Epithelial cell of proximal tubule (primary cell): ENCODE results near the gene AGTR1. TPM values are rescaled to one million over a fixed set of nuclear protein-coding genes. Genes with fewer than 3 reads are reported as not detected.

ENCODE experiments used
- DNase-seq: peaks from one replicate; pipeline ENCODE4 v3.0.0-alpha.2; 2011; ENCODE audit warnings: low read depth
- H3K4me3 ChIP-seq: 2 replicates; pipeline ENCODE4 v1.5.1; 2011; ENCODE audit warnings: low read depth, mild to moderate bottlenecking, low read length
- total RNA-seq: library from RNA; depleted of rRNA; stranded (reverse); fragments of >200 nt; gene quantifications from 2 replicates; pipeline ENCODE4 v1.2.3, GENCODE V29; 2015
- TF ChIP-seq, protein P1 (sequence below): conservative IDR thresholded peaks from 2 replicates; pipeline ENCODE4 v1.5.1; 2012; ENCODE audit warnings: low read depth, mild to moderate bottlenecking, low read length

Gene AGTR1
- total RNA-seq, 1 donor from 2014 or later: 0.12 TPM

- no peak for DNase-seq
- H3K4me3 ChIP-seq: no peak overlapping the region
- TF ChIP-seq, protein P1, sequence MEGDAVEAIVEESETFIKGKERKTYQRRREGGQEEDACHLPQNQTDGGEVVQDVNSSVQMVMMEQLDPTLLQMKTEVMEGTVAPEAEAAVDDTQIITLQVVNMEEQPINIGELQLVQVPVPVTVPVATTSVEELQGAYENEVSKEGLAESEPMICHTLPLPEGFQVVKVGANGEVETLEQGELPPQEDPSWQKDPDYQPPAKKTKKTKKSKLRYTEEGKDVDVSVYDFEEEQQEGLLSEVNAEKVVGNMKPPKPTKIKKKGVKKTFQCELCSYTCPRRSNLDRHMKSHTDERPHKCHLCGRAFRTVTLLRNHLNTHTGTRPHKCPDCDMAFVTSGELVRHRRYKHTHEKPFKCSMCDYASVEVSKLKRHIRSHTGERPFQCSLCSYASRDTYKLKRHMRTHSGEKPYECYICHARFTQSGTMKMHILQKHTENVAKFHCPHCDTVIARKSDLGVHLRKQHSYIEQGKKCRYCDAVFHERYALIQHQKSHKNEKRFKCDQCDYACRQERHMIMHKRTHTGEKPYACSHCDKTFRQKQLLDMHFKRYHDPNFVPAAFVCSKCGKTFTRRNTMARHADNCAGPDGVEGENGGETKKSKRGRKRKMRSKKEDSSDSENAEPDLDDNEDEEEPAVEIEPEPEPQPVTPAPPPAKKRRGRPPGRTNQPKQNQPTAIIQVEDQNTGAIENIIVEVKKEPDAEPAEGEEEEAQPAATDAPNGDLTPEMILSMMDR: no peak
Measured at GRCh38 chr3:148680289-148680688, 17.4 kb upstream of the AGTR1 start.

GRCh38 chr3:148681080-148681479, 16.6 kb upstream of the AGTR1 start:
- TF ChIP-seq, protein P1: no peak
- no peak overlapping the region for H3K4me3 ChIP-seq
- no peak for DNase-seq

DNA sequence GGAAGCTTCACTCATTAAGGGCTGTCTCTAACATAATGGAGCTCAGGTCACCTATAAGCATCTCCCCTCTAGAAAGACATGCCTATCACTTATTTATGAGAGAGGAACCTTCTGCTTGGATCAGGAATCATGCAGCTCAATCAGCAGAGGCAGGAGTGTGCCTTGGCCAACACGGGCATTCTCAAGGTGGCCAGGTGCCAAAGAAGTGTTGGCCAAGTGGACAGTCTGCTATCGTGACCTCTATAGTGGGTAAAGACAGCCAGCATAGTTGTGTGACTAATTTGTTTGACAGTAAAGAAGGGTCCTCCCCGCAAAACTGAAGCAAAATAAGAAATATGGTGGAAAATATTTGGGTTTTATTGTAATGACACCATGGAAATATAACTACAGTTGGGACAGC, 14.7 kb upstream of the AGTR1 start:
- H3K4me3 ChIP-seq: no peak overlapping the region
- no peak for DNase-seq
- TF ChIP-seq, protein P1: no peak

DNA sequence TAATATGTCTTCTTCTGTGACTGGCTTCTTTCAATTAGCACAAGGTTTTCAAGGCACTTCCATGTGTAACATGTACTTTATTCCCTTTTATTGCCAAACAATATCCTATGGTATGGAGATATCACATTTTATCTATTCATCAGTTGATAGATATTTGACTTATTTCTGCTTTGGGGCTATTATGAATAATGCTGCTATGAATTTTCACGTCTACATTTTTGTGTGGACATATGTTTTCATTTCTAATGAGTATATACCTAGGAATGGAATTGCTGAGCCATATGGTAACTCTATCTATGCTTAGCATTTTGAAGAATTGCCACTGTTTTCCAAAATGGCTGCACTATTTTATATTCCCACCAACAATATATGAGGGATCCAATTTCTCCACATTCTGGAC, 3.6 kb upstream of the AGTR1 start:
- TF ChIP-seq, protein P1: no peak
- DNase-seq: no peak
- H3K4me3 ChIP-seq: no peak overlapping the region

DNA sequence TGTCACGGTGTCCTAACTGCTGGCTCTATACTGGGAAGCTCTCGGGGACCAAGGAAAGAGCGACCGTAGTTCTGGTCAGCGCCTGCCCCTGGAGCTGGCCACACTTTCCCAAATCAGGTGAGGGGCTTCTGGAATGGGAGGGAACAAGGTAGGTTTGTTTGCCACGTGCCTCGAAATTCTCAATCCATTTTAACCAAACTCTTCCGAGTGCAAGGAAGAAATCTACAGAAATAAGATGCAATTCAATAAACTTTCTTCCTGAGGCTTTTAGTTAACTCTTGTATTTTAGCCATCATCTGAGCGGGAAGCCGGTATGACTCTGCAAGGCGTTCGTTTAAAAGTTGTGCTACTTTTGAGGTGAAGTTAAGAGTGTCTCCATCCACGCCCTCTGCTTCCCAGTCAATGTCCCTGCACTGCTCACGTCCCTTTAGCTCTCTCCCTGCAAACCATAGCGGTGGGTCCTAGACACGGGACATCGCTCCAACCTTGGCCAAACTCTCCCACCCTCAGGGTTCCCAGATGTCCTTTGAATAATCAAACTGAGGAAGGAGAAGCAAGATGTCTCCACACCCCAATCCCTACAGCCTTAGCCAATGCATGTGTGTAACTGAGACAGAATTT, 597 bp downstream of the AGTR1 start:
- peak overlapping the region; percentile 53 for H3K4me3 ChIP-seq
- TF ChIP-seq, protein P1: no peak
- DNase-seq: no peak

GRCh38 chr3:148705314-148705713, 7.6 kb downstream of the AGTR1 start:
- TF ChIP-seq, protein P1: no peak
- DNase-seq: no peak

More at GRCh38 chr3:148705314-148705713, 7.6 kb downstream of the AGTR1 start:
- H3K4me3 ChIP-seq: no peak overlapping the region
